NCI-H2171 (cell line): ENCODE data around the gene ZNF326.

Experiments used
- DNase-seq: peaks from one replicate; lab custom pipeline; 2025; lab: John Stamatoyannopoulos, UW

The ZNF326 gene

GRCh38 chr1:90074566-90074965 lies 79.7 kb downstream of the ZNF326 start:
- DNase-seq, result no peak

DNA sequence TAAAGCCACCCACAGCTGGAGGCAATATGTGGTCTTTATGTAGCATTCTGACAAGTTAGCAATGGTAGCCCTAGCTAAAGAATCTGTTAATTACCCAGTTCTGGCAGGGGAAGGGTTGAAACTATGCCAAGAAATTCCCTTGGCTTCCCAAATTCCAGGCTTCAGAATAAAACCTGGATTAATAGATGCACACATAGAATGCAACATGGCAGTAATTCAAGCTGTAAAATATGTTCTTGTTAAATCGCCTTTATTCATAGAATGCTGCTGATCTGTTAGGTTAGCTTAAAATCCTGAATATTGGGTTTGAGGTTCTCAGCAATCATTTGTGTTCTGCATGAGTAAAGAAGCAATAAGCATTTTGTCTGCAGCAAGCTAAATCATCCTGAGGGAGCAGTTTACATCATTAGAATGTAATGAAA lies 80.1 kb downstream of the ZNF326 start:
- DNase-seq, result no peak

- no peak for DNase-seq
Measured at GRCh38 chr1:90083995-90084394, 89.1 kb downstream of the ZNF326 start.
